COR-L47 (cell line): ENCODE data around the gene KDM6A.
"Not testable (repeated sequence)": the region's sequence is repeated elsewhere in the genome, so short reads cannot be mapped to it uniquely, and the experiment has no call there.

ENCODE experiments used
- DNase-seq: peaks from one replicate; lab custom pipeline; 2025; lab: John Stamatoyannopoulos, UW

KDM6A gene

DNA sequence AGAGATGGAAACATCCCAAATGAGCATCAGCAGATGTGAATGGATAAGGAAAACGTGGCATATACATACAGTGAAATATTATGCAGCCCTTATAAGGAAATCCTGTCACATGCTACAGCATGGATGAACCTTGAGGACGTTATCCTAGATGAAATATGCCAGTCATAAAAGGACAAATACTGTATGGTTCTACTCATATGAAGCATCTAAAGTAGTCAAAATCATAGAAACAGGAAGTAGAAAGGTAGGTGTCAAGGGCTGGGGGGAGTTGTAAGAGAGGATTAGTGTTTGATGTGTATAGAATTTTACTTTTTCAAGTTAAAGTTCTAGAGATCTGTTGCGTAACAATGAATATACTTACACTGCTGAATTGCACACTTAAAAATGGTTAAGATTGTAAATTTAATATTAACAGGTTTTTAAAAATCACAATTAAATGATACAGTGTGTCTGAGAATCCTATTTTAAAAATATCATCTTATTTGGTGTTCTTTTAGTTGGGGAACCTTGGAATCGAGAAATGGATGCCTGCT is 58.5 kb downstream of the KDM6A start:
- no peak for DNase-seq

DNA sequence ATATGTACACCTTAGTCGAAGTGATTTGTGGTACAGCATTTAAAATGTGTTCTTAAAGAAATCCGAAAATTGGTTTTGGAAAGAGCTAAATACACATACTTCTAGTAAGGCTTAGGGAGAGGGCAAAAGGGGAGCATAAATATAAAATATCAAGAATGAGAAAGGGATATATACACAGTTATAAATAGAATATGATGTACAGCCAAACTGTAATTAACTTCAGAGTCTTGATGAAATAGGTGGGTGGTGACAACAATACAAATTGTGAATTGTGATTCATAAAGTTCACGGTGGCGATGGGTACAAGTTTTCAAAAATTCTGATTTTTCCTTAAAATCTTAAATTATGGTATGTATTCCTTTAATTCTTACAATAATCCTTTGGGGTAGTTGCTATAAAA is 62.2 kb downstream of the KDM6A start:
- DNase-seq = no peak

DNA sequence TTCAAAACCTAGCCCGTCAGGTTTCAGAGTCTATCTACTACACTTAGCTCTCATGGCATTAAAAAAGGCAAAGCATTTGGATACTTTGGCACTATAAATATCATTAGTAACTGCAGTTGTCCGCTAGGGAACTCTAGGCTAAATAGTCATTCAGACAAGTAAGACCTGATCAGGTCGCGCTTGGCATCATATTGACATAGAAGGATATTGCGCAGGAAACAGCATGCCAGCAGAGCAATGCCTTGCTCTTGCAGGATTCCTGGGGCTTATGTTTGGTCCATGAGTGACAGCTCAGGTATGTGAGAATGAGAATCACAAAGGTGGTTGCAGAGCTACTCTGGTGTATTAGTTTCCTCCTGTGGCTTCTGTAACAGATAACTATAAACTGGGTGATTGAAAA is 62.7 kb downstream of the KDM6A start:
- DNase-seq = no peak

DNA sequence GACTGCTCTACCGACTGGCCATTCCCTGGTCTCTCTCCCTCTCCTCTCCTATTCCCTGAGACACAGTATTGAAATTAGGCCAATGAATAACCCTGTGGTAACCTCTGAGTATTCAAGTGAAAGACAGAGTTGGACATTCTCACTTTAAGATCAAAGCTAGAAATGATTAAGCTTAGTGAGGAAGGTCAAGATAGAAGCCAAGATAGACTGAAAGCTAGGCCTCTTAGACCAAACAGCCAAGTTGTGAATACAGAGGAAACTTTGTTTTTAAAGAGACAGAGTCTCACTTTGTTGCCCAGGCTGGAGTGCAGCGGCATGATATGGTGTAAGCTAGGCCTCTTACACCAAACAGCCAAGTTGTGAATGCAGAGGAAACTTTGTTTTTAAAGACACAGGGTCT is 64.6 kb downstream of the KDM6A start:
- DNase-seq = no peak

DNA sequence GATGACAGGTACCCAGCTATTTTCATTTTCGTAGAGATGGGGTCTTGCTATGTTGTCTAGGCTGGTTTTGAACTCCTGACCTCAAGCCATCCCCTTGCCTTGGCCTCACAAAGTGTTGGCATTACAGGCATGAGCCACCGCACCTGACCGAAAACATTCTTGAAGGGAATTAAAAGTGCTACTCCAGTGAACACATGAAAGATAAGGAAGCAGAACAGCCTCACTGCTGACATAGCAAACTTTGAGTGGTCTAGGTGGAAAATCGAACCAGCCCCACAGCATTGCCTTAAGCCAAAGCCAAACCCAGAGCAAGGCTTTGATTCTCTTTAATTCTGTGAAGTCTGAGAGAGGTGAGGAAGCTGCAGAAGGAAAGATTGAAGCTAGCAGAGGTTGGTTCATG is 65.1 kb downstream of the KDM6A start:
- DNase-seq = no peak

DNA sequence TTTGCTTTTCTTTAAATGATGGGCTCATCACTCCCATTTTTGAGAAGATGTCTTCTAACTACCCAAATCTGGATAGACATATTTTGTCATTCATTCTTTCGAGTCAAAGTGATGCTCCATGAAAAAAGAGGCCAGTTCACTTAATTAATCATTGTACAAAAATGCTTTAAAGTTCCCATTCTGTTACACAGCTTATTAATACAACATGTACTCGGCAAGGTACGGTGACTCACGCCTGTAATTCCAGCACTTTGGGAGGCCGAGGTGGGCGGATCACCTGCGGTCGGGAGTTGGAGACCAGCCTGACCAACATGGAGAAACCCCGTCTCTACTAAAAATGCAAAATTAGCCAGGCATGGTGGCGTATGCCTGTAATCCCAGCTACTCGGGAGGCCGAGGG is 67.6 kb downstream of the KDM6A start:
- not testable (repeated sequence) for DNase-seq

DNA sequence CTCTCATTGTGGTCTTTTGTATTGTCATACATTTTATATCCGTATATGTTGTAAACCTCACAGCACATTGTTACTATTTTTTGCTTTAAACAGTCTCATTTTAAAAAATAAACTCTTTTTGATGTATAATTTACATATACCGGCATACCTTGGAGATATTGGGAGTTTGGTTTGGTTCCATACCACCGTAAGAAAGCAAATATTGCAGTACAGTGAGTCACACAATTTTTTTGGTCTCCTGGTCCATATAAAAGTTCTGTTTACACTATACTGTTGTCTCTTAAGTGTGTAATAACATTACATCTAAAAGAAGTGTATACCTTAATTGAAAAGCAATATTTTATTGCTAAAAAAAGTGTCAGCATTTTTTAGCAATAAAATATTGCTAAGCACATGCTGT is 70.0 kb downstream of the KDM6A start:
- DNase-seq = no peak

DNA sequence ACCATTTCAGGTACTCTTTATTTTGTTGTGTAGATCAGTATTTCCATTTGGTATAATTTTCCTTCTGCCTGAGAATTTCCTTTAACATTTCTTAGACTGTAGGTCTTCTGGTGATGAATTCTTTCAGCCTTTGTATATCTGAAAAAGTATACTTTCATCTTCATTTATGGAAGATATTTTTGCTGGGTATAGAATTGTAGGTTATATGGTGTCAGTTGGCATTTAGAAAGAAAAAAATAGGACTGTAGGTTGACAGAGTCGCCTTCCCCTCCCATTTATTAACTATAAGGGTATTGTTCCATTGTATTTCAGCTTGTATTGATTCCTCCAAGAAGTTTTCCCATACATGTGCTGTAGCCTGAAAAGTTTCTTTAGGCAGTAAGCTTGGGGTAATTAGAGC is 71.9 kb downstream of the KDM6A start:
- no peak for DNase-seq

DNA sequence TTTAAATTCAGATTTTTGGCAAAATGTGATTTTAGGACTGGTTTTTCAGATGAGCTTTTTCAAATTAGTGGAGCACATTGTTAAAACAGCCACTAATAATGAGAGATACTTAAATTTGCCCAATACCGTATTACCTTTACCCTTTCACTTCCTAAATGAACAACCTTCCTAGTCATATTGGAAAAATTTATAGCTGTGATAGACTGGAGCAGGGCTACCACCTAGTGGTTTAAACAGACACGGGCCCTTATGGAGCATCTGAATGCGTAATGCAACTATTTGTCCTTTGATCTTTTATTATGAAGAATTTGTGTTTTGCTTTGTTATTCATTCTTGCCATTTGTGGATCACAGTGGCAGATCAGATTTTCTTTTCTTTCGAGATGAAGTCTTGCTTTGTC is 72.7 kb downstream of the KDM6A start:
- DNase-seq = no peak

DNA sequence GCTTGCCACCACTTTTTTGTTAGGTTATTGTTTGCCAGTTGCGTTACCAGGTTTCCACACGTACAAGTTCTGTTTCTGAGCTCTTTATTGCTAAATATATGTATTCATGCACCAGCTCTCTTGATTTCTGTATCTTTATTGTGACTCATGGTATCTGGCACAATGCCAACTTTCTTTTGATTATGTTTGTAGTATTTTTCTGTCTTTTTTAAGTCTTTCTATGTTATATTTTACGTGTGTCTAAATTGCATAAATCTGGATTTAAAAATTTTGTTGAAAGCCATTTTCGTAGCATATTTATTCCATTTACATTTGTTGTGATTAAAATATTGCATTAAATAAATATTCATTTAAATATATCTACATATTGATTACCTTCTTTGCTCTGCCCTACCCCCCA is 73.8 kb downstream of the KDM6A start:
- no peak for DNase-seq

DNA sequence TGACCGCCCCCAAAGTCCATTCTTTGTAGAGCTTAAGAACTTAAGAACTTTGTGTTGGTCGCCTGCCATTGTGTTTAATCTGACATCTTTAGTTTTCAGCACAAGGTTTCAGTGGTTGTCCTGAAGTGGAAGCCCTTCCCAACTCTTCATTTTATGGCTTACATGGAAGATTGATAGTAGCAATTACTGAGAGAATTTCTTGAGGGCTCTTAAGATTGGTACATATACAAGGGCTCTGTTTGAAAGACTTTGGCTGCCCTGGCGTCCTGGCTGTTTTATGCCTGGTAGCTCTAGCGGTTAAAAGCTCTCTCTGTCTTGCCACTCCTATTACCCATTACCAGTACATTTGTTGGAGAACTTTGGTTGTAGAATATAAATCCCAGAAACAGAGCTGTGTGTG is 75.0 kb downstream of the KDM6A start:
- no peak for DNase-seq

DNA sequence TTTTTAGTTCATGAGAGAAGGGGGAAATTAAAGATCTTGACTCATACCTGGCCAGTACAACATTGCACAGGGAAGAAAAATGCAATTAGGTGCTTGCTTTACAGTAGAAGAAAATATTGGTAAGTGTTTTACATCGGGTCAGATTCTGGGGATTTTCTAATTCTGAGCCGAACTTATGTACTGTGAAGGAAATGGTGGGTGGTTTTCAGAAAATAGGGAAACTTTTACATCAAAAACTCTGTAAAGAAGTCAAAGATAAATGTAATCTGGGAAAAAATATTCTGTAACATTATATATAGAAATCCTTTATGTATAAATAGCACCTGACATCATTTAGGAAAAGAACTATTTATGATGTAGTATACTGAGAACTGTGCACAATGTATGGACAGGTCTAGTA is 75.4 kb downstream of the KDM6A start:
- DNase-seq = no peak

DNA sequence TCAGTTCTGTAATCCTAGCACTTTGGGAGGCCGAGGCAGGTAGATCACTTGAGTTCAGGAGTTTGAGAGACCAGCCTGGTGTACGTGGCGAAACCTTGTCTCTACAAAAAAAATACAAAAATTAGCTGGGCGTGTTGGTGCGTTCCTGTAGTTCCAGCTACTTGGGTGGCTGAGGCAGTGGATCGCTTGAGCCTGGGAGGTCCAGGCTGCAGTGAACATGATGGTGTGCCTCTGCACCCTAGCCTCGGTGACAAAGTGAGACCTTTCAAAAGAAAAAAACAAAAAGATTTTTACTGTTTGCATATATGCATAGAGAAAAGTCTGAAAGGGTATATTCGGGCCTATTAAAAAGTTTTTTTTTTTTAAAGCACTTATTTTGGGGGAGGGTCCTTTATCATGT is 76.1 kb downstream of the KDM6A start:
- no peak for DNase-seq

DNA sequence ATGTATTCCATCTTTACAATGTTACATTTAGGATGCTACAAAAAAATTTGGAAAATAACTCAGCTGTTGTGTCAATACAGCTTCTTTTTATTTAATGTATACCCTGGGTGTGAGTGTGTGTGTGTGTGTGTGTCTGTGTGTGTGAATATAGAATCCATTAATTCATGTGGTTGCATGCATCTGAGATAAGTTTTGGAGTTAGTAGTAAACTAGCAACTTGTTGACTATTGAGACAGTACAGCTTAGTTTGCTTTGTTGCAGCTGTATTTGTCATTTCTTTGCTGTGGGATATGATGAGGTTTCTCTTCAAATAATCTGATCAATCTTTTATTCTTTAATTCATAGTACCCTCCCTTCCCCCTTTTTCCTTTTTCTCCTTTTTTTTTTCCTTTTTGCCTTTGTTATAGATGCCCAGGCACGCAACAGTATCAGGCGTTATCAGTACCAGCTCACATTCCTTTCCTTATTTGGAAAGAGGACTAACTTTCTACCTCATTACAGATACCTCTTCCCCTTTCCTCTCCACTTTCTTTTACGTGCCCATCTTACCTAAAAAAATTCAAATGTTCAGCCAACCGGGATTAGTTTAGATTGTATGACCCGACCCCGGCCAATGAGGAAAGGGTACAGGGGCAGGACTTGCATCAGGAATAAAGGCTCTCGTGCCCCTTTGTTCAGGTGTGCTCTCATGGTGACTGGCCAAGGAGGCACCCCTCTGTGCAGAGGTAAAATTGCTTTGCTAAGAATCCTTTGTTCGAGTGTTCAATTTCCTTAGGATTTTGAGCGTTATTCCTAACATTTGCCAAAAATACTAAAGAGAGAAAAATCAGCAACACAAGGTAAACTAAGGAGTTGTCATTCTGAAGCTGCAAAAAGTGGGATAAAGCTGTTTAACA is 77.7 kb downstream of the KDM6A start:
- not testable (repeated sequence) for DNase-seq

DNA sequence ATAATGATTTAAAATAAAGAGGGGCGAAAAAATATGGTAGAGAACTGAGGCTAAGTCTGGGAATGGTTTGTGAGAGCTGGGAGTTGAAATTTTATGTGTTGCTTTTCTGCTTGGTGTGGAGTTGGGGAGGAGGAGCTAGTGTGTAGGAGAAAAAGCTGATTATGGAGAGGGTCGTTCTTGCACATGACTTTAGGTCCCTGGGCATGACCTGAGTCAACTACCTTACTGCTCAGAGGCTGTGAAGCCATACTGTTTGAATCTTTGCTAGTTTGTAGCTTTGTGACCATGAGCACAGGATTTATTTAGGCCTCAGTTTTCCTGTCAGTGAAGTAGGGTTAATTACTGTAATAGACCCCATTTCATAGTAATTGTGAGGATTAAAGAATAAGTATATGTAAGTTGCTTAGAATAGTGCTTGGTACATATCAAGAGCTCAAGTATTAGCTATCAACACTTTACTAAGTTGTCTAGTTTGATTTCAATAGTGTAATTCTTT is 78.6 kb downstream of the KDM6A start:
- DNase-seq = no peak

DNA sequence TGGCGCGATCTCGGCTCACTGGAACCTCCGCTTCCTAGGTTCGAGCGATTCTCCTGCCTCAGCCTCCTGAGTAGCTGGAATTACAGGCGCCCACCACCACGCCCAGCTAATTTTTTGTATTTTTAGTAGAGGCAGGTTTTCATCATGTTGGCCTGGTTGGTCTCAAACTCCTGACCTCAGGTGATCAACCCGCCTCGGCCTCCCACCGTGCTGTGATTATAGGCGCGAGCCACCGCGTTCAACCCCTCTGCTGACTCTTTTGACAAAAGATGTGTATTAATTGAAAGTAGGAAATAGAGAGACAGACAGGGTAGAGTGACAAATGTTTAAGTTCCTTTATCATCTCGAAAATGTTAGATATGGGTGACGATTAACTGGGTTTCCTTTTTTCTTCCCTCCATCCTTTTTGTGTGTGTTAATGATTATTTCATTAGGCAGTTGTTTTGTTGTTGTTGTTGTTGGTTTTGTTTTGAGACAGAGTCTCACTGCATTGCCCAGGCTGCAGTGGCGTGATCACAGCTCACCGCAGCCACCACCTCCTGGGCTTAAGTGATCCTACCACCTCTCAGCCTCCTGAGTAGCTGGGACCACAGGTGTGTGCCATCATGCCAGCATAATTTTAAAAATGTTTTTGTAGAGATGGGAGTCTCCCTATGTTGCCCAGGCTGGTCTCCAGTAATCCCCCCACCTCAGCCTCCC is 79.5 kb downstream of the KDM6A start:
- no peak for DNase-seq

DNA sequence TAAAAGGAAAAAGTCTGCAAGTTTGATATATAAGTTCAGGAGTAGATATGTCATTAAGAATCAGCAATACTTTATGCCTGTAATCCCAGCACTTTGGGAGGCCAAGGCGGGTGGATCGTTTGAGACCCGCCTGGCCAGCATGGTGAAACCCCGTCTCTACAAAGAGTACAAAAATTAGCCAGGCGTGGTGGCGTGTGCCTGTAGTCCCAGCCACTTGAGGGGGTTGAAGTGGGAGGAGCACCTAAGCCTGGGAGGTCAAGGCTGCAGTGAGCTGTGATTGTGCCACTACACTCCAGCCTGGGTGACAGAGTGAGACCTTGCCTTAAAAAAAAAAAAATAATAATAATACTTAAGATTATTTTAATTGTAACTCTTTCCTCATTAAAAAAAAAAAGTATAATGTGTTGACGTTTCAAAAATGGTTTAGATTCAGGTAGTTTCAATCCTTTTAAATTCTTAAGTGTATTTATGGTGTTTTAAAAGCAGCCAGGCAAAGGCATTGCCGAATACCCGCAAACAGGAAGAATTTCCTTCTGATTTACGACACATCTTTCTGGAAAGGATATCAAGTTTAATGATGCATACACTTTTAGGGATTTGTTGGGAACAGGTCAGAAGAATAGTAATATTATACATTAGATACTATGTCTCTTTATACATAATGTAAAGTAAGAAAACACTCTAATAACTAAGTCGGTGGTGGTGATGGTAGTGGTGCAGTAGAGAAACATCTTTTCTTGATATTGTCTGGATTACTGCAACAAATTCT is 80.9 kb downstream of the KDM6A start:
- no peak for DNase-seq

DNA sequence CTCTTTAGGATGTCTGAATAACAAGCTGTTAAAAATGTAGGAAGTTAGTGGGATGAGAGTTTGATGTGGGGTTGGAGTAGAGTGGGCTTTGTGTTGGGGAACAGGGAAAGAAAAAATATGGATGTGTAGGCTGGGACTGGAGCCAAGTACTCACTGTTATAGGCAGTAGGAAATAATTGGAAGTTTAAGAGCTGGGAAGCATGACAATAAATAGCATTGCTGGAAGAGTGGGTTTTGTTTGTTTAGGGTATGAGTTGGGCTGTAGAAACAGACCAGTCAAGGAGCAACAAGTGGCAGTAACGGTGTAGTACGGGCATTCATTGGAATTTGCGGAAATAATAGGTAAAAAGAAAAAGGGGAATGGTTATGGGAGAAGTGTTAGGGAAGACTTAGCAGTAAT is 81.6 kb downstream of the KDM6A start:
- DNase-seq = no peak

DNA sequence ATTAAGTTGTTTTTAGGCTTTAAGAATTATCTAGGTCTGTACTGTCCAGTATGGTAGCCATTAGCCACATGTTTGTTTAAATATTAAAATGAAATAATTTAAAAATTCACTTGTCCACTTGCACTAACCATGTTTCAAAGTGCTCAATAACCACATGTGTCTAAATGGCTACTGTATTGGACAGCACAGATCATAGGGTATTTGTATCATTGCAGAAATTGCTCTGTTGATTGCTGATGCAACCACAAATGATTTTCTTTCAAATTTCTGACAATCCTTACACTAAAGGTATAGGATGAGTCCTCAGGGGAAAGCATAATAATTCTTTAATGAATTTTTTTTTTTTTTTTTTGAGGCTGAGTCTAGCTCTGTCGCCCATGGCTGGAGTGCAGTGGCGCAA is 84.9 kb downstream of the KDM6A start:
- no peak for DNase-seq

DNA sequence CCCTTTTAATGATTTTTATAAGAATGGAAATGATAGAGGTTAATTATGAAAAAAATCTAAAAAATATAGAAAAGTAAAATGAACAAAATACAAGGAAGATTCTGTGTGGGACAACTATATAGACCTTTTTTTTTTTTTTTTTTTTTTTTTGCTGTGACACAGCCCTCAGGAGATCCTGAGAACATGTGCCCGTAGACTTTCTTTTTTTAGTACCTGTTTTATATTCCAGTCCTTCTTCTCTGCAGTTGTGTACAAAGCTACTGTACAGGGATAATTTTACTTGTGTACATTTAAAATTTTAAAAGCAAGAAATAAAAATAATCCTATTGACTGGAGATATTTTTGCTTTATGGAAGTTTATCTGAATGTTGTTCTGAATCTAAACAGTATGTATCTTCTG is 85.5 kb downstream of the KDM6A start:
- DNase-seq = no peak

DNA sequence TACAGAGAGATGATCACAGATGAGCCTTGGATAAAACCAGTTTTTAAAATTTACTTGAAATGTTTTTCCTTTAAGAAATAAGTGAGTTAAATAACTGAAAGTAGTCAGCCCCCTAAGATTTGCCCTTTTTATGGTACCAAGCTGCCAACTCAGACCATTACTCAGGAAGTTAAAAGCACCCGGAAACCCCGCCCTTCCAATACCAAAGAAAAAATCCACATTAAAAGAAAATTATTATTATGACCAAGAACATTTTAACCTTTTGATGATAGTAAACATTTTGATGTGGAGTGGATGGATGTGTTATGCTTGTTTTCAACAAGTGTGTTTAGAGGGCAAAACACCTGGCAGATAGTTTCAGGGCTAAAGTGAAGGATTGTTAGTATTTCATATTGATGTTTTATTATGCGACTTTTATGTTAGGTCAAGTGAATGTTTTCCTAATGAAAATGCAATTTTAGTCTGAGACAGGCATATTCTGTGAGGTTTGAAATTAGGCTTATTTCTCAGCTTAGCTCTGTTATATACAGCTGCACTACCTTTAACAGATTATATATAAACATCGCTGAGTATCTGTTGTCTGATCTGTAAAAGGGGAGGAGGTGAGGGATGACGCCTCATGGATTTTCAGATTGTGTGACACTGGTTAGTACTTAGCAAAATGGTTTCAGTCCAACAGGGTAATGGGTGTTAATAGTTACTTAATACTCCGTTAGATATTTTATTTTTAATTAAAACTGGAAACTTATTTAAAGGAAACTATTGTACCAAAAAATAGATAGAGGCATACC is 89.0 kb downstream of the KDM6A start:
- no peak for DNase-seq

DNA sequence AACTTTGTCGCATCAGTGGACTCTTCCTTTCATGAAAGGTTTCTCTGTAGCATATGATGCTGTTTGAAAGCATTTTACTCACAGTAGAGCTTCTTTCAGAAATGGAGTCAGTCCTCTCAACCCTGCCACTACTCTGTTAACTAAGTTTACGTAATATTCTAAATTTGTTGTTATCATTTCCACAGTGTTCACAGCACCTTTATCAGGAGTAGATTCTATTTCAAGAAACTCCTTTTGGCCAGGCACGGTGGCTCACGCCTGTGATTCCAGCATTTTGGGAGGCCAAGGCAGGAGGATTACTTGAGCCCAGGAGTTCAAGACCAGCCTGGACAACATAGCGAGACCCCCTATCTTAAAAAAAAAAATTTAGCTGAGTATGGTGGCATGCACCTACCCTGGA is 90.0 kb downstream of the KDM6A start:
- no peak for DNase-seq
